PC-9 (cell line): ENCODE data around the gene CD1B. TPM values are rescaled to one million over a fixed set of nuclear protein-coding genes. Genes with fewer than 3 reads are reported as not detected.

Experiments used
- BruUV-seq: library from RNA; stranded (reverse); fragments of 400-500 nt; replicated peaks from 2 replicates; lab custom pipeline; 2021; lab: Mats Ljungman, UMichigan
- CTCF ChIA-PET: fragments of 300-600 bp; sonication (Branson Sonifier 250); formaldehyde crosslinking; loops from one replicate; lab custom pipeline; 2022; ENCODE audit warnings: antibody characterized with exemption; lab: Charles Lee
- POLR2A ChIA-PET: fragments of 300-600 bp; sonication (Branson Sonifier 250); formaldehyde crosslinking; loops from one replicate; lab custom pipeline; 2022; ENCODE audit warnings: antibody characterized with exemption; ENCODE audit not compliant: unreplicated experiment; lab: Charles Lee
- DNase-seq, 2 experiments: peaks; one replicate each; pipeline versions ENCODE4 v3.0.0 to v3.0.0-alpha.2; 2015 to 2022; ENCODE audit warnings: mixed read lengths in 1 of 2
- H2AFZ ChIP-seq: fragments of 200-600 bp; sonication (generic); 2 replicates; pipeline ENCODE4 v1.8.1; 2017; ENCODE audit warnings: antibody characterized with exemption
- H3F3A ChIP-seq: fragments of 200-600 bp; sonication (generic); 2 replicates; pipeline ENCODE4 v1.8.1; 2017; ENCODE audit warnings: antibody characterized with exemption, mild to moderate bottlenecking, low read depth; ENCODE audit not compliant: insufficient read depth
- H3K27ac ChIP-seq: fragments of 200-600 bp; sonication (generic); 2 replicates; pipeline ENCODE4 v1.6.1; 2016; ENCODE audit warnings: mixed run types
- H3K27me3 ChIP-seq: fragments of 200-600 bp; sonication (generic); 2 replicates; pipeline ENCODE4 v1.6.1; 2016; ENCODE audit warnings: low read depth, mixed run types; ENCODE audit not compliant: insufficient read depth
- H3K36me3 ChIP-seq: fragments of 200-600 bp; sonication (generic); 2 replicates; pipeline ENCODE4 v1.6.1; 2016; ENCODE audit warnings: low read depth, mixed run types
- H3K4me1 ChIP-seq: fragments of 200-600 bp; sonication (generic); replicated peaks from 2 replicates; pipeline ENCODE4 v1.6.1; 2016; ENCODE audit warnings: mixed run types; ENCODE audit not compliant: insufficient read depth
- H3K4me2 ChIP-seq: fragments of 200-600 bp; sonication (generic); 2 replicates; pipeline ENCODE4 v1.6.1; 2017; ENCODE audit warnings: mixed run types
- H3K4me3 ChIP-seq: fragments of 200-600 bp; sonication (generic); 2 replicates; pipeline ENCODE4 v1.6.1; 2016; ENCODE audit warnings: mixed run types
- H3K79me2 ChIP-seq: fragments of 200-600 bp; sonication (generic); 2 replicates; pipeline ENCODE4 v1.6.1; 2017; ENCODE audit warnings: low read depth, mixed run types
- H3K9me2 ChIP-seq: fragments of 200-600 bp; sonication (generic); 2 replicates; pipeline ENCODE4 v1.8.1; 2017; ENCODE audit warnings: mild to moderate bottlenecking; ENCODE audit not compliant: insufficient read depth
- H3K9me3 ChIP-seq: fragments of 200-600 bp; sonication (generic); 2 replicates; pipeline ENCODE4 v1.8.1; 2016; ENCODE audit warnings: low read depth; ENCODE audit not compliant: insufficient read depth
- H4K20me1 ChIP-seq: fragments of 200-600 bp; sonication (generic); 2 replicates; pipeline ENCODE4 v1.8.1; 2017; ENCODE audit not compliant: insufficient read depth
- CTCF ChIP-seq: fragments of 200-600 bp; sonication (generic); conservative IDR thresholded peaks from 2 replicates; pipeline ENCODE4 v1.6.1; 2017; ENCODE audit warnings: mixed run types, antibody characterized with exemption, mild to moderate bottlenecking, moderate library complexity
- EZH2 ChIP-seq: fragments of 200-600 bp; sonication (generic); IDR thresholded peaks from 2 replicates; pipeline ENCODE4 v1.8.0; 2017; ENCODE audit warnings: antibody characterized with exemption, low read depth
- intact Hi-C: fragments of 100-400 bp; cut with micrococcal nuclease; formaldehyde crosslinking; loops from one replicate; pipeline ENCODE4 v1.10.0; 2022; ENCODE audit not compliant: unreplicated experiment
- total RNA-seq: library from RNA; stranded (reverse); gene quantifications from 2 replicates; pipeline ENCODE4 v1.2.3, GENCODE V29; 2021

CD1B gene
- total RNA-seq, 1 experiment from 2014 or later = not detected

DNA sequence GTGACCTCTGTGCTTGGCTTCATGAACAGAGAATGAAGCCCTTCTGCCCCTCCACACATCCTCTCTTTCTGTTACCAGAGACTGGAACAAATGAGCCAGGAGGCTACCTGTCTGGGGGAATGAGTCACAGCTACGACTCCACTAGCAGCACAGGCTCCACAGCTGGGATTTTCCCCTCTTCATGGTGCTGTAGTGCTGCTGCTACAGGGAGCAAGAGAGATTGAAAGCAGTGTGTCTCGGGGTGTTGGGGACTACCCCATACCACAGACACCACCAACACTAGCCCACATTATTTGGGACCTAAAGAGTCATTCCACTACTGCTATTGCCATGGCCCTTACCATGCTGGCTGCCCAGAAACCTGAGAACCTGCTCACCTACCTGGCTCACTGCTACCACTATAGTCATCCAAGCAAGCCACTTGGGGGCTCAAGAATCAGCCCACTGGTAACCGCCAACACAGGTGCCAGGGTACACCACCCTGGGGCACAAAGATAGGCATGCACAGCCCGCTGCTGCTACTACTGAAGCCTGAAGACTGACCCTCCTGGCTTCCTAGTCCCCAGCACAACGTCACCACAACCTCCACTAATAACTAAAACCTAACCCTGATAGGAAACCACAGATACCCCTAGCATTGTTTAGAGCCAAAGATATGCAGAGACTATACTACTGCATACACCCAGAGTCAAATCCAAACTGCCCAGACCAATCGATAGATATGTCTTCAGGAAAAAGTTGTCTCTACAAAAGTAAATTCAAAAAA, 40.0 kb upstream of the CD1B start:
- intact Hi-C loops = no loop called here
- Histone ChIP-seq H3K79me2 (no peaks in the 10 kb centered on the region), H3F3A (no peaks in the 10 kb centered on the region), H3K9me2 (no peaks in the 10 kb centered on the region), H3K4me2 (no peak overlapping the region), H3K27ac (no peak overlapping the region), H3K9me3 (no peaks in the 10 kb centered on the region), H2AFZ (no peak overlapping the region), H3K36me3 (no peaks in the 10 kb centered on the region), H3K27me3 (no peaks in the 10 kb centered on the region), H3K4me3 (no peak overlapping the region), H4K20me1 (no peaks in the 10 kb centered on the region), H3K4me1 (no peaks in the 10 kb centered on the region)
- TF ChIP-seq CTCF = no peak
- POLR2A ChIA-PET = no interaction called here
- CTCF ChIA-PET = no interaction called here
- no peak for DNase-seq
- no TSS peak for BruUV-seq

- H3K4me2 ChIP-seq = no peak overlapping the region
- no peak for DNase-seq
- no peaks in the 10 kb centered on the region for H3K79me2 ChIP-seq
- no peaks in the 10 kb centered on the region for H3F3A ChIP-seq
- no peak overlapping the region for H3K27ac ChIP-seq
- intact Hi-C loops = no loop called here
- H3K9me2 ChIP-seq = no peaks in the 10 kb centered on the region
- H3K4me3 ChIP-seq = no peak overlapping the region
- TF ChIP-seq CTCF (no peak), EZH2 (no peak)
- no peaks in the 10 kb centered on the region for H3K9me3 ChIP-seq
- H2AFZ ChIP-seq = no peak overlapping the region
- no TSS peak for BruUV-seq
- H3K36me3 ChIP-seq = no peaks in the 10 kb centered on the region
- H3K4me1 ChIP-seq = no peaks in the 10 kb centered on the region
- ChIA-PET CTCF (no interaction called here), POLR2A (no interaction called here)
- H4K20me1 ChIP-seq = no peaks in the 10 kb centered on the region
- no peaks in the 10 kb centered on the region for H3K27me3 ChIP-seq
Measured at GRCh38 chr1:158366783-158367182, 35.5 kb upstream of the CD1B start.

GRCh38 chr1:158362941-158363340, 31.6 kb upstream of the CD1B start:
- H3K27ac ChIP-seq = no peak overlapping the region
- intact Hi-C loops = no loop called here
- no peaks in the 10 kb centered on the region for H3K4me1 ChIP-seq
- no peak for DNase-seq
- H3K79me2 ChIP-seq = no peaks in the 10 kb centered on the region
- BruUV-seq = no TSS peak
- H3K4me2 ChIP-seq = no peak overlapping the region
- ChIA-PET POLR2A (no interaction called here), CTCF (no interaction called here)
- TF ChIP-seq EZH2 = no peak
- TF ChIP-seq CTCF = no peak
- no peaks in the 10 kb centered on the region for H3K27me3 ChIP-seq
- no peak overlapping the region for H2AFZ ChIP-seq
- H3K9me2 ChIP-seq = no peaks in the 10 kb centered on the region
- no peaks in the 10 kb centered on the region for H4K20me1 ChIP-seq
- no peaks in the 10 kb centered on the region for H3K9me3 ChIP-seq
- no peak overlapping the region for H3K4me3 ChIP-seq
- H3F3A ChIP-seq = no peaks in the 10 kb centered on the region
- no peaks in the 10 kb centered on the region for H3K36me3 ChIP-seq
